Mammary epithelial cell (primary cell): Measurements from ENCODE around the gene IGFBP6.

Experiments
- CTCF ChIP-seq, 2 donors: IDR thresholded peaks in 1 of 2; conservative IDR thresholded peaks in 1 of 2; 2 replicates each; pipeline ENCODE4 v1.5.1; 2011 to 2012; ENCODE audit warnings: inconsistent platforms in 2 of 2, low read length in 2 of 2, mild to moderate bottlenecking in 2 of 2, control low read depth in 1 of 2, low read depth in 1 of 2; ENCODE audit not compliant: insufficient read depth in 1 of 2; ENCODE audit errors: extremely low read depth in 1 of 2
- EZH2 ChIP-seq: IDR thresholded peaks from 2 replicates; pipeline ENCODE4 v1.6.1; 2012; ENCODE audit warnings: low read length, inconsistent platforms, borderline replicate concordance

GRCh38 chr12:53073881-53074280, 23.6 kb upstream of the IGFBP6 start:
- TF ChIP-seq CTCF (conservative IDR thresholded peaks at IDR 0.05 in 1 of 2, IDR thresholded peaks at IDR 0.05 in 1 of 2; ENCODE audit: extremely low read depth in 1 of 2, insufficient read depth in 1 of 2, low read depth in 1 of 2, low read length in 2 of 2) (no peak), EZH2 (no peak)
